Measurements from ENCODE around the gene DMAC1.
A peak's percentile ranks its signal among the peaks of the same experiment; 100 is the strongest.

DMAC1 gene

GRCh38 chr9:7799234-7799943 lies at the start of gene DMAC1:
DMAC1 (minus strand) TSS chr9:7799778; CDS start chr9:7799734, 44 bp downstream.
- peak; percentile 65 for DNase-seq

GRCh38 chr9:7849362-7849761 lies 49.8 kb upstream of the DMAC1 start:
- DNase-seq: no peak

- DNase-seq: no peak
Measured at GRCh38 chr9:7848498-7848897, 48.9 kb upstream of the DMAC1 start.

GRCh38 chr9:7844242-7844641 lies 44.7 kb upstream of the DMAC1 start:
- DNase-seq: no peak

- DNase-seq: no peak
Measured at GRCh38 chr9:7841831-7842230, 42.3 kb upstream of the DMAC1 start.

- DNase-seq: no peak
Measured at GRCh38 chr9:7834531-7834930, 35.0 kb upstream of the DMAC1 start.

- DNase-seq: no peak
Measured at GRCh38 chr9:7828334-7828733, 28.8 kb upstream of the DMAC1 start.

GRCh38 chr9:7827792-7828191 lies 28.2 kb upstream of the DMAC1 start:
- DNase-seq: no peak

GRCh38 chr9:7827056-7827455 lies 27.5 kb upstream of the DMAC1 start:
- no peak for DNase-seq

GRCh38 chr9:7823651-7824050 lies 24.1 kb upstream of the DMAC1 start:
- DNase-seq: no peak

- DNase-seq: no peak
Measured at GRCh38 chr9:7819984-7820383, 20.4 kb upstream of the DMAC1 start.

- DNase-seq: no peak
Measured at GRCh38 chr9:7816021-7816420, 16.4 kb upstream of the DMAC1 start.

GRCh38 chr9:7813030-7813429 lies 13.5 kb upstream of the DMAC1 start:
- DNase-seq: no peak

GRCh38 chr9:7811677-7812076 lies 12.1 kb upstream of the DMAC1 start:
- DNase-seq: no peak

- DNase-seq: no peak
Measured at GRCh38 chr9:7802666-7803065, 3.1 kb upstream of the DMAC1 start.

- no peak for DNase-seq
Measured at GRCh38 chr9:7799944-7800285, 337 bp upstream of the DMAC1 start.

GRCh38 chr9:7794196-7794595 lies 5.4 kb downstream of the DMAC1 start:
- DNase-seq: no peak

- no peak for DNase-seq
Measured at GRCh38 chr9:7791394-7791793, 8.2 kb downstream of the DMAC1 start.

- no peak for DNase-seq
Measured at GRCh38 chr9:7790819-7791182, 8.8 kb downstream of the DMAC1 start.

GRCh38 chr9:7790022-7790818 lies 9.4 kb downstream of the DMAC1 start:
- DNase-seq: no peak

- DNase-seq: no peak
Measured at GRCh38 chr9:7788772-7789171, 10.8 kb downstream of the DMAC1 start.

- DNase-seq: no peak
Measured at GRCh38 chr9:7785813-7786212, 13.8 kb downstream of the DMAC1 start.

GRCh38 chr9:7784472-7784871 lies 15.1 kb downstream of the DMAC1 start:
- no peak for DNase-seq

GRCh38 chr9:7783635-7784063 lies 15.9 kb downstream of the DMAC1 start:
- DNase-seq: no peak

All from activated gamma-delta T cell treated with Interleukin-2 at 50 U/mL for 16 hours (primary cell).